Esophagus muscularis mucosa (tissue), 3 donors: ENCODE results near the gene HDAC4.

ENCODE experiments used
- EP300 ChIP-seq: sonication (generic); formaldehyde crosslinking; IDR thresholded peaks from one replicate; pipeline ENCODE4 v1.6.1; 2017; ENCODE audit warnings: antibody characterized with exemption
- TF ChIP-seq, protein P1 (sequence below), 3 experiments: fragments of 200-600 bp in 2 of 3; fragments of 450-650 bp in 1 of 3; sonication (generic) in 2 of 3; IDR thresholded peaks; one replicate each; pipeline ENCODE4 v1.5.1; 2017 to 2019; ENCODE audit warnings: antibody characterized with exemption in 3 of 3, mild to moderate bottlenecking in 2 of 3, moderate library complexity in 1 of 3

DNA sequence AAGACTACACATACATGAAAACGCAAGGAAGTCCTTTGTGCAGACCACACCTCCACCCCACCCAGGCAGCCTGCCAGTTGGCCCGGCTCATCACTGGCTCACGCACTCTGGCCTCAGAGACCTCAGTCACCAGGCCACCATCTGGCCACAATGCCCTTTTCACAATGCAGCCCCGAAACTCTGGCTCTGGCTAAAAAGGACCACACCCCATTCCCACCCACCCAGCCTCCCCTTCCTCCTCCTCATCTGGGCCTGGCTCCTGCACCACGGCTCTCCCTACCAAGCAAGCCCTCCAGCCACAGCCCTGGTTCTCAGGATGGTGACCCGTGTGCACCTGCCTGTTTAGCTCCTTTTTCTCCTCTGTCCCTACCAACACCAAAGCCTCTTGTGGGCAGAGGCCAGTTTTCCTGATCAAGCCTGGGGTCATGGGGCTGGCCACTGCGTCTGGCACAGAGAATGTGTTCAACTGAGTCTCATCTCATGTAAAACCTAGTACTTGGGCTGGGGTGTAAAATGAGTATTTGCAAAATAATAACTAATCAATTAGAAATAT, 7.4 kb downstream of the HDAC4 start:
- TF ChIP-seq, protein P1, sequence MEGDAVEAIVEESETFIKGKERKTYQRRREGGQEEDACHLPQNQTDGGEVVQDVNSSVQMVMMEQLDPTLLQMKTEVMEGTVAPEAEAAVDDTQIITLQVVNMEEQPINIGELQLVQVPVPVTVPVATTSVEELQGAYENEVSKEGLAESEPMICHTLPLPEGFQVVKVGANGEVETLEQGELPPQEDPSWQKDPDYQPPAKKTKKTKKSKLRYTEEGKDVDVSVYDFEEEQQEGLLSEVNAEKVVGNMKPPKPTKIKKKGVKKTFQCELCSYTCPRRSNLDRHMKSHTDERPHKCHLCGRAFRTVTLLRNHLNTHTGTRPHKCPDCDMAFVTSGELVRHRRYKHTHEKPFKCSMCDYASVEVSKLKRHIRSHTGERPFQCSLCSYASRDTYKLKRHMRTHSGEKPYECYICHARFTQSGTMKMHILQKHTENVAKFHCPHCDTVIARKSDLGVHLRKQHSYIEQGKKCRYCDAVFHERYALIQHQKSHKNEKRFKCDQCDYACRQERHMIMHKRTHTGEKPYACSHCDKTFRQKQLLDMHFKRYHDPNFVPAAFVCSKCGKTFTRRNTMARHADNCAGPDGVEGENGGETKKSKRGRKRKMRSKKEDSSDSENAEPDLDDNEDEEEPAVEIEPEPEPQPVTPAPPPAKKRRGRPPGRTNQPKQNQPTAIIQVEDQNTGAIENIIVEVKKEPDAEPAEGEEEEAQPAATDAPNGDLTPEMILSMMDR (IDR thresholded peaks at IDR 0.05) = no peak
- no peak for TF ChIP-seq EP300
